Liver (tissue), 3 donors: ENCODE results near the gene RAB5IF.

Experiments used
- CTCF ChIP-seq: fragments of 150-350 bp; IDR thresholded peaks from 2 replicates; pipeline ENCODE4 v1.5.1; 2017; ENCODE audit warnings: improper control_type of control experiment, low read depth, low read length; ENCODE audit not compliant: missing input control
- GABPA ChIP-seq, 2 donors: IDR thresholded peaks in 1 of 2; conservative IDR thresholded peaks in 1 of 2; 2 replicates each; pipeline ENCODE4 v1.6.1; 2016; ENCODE audit warnings: antibody characterized with exemption in 2 of 2, mild to moderate bottlenecking in 1 of 2, moderate library complexity in 1 of 2
- HNF4G ChIP-seq: IDR thresholded peaks from 2 replicates; pipeline ENCODE4 v1.6.1; 2016; ENCODE audit warnings: antibody characterized with exemption
- JUND ChIP-seq, 2 donors: IDR thresholded peaks; 2 replicates each; pipeline ENCODE4 v1.6.1; 2016; ENCODE audit warnings: antibody characterized with exemption in 2 of 2
- NR2F2 ChIP-seq: IDR thresholded peaks from 2 replicates; pipeline ENCODE4 v1.6.1; 2016; ENCODE audit warnings: antibody characterized with exemption
- RAD21 ChIP-seq, 2 donors: IDR thresholded peaks; 2 replicates each; pipeline ENCODE4 v1.6.1; 2016; ENCODE audit warnings: antibody characterized with exemption in 2 of 2, mild to moderate bottlenecking in 2 of 2
- SP1 ChIP-seq: IDR thresholded peaks from 2 replicates; pipeline ENCODE4 v1.6.1; 2018; ENCODE audit warnings: antibody characterized with exemption, mild to moderate bottlenecking
- TAF1 ChIP-seq: conservative IDR thresholded peaks from 2 replicates; pipeline ENCODE4 v1.6.1; 2016; ENCODE audit warnings: antibody characterized with exemption, mild to moderate bottlenecking
- YY1 ChIP-seq: IDR thresholded peaks from 2 replicates; pipeline ENCODE4 v1.6.1; 2016; ENCODE audit warnings: antibody characterized with exemption, mild to moderate bottlenecking
- TF ChIP-seq, protein P1 (sequence below): IDR thresholded peaks from 2 replicates; pipeline ENCODE4 v1.6.1; 2016; ENCODE audit warnings: antibody characterized with exemption
- TF ChIP-seq, protein P2 (sequence below): IDR thresholded peaks from 2 replicates; pipeline ENCODE4 v1.6.1; 2016; ENCODE audit warnings: antibody characterized with exemption, mild to moderate bottlenecking
- donor health status: healthy.
- donor health status: healthy.

- TF ChIP-seq CTCF (no peak), RAD21 (IDR thresholded peaks at IDR 0.05) (no peak), GABPA (IDR thresholded peaks at IDR 0.05 in 1 of 2, conservative IDR thresholded peaks at IDR 0.05 in 1 of 2) (no peak), YY1 (no peak), JUND (IDR thresholded peaks at IDR 0.05) (no peak), SP1 (no peak), HNF4G (no peak), NR2F2 (no peak), TAF1 (no peak)
- TF ChIP-seq, protein P1, sequence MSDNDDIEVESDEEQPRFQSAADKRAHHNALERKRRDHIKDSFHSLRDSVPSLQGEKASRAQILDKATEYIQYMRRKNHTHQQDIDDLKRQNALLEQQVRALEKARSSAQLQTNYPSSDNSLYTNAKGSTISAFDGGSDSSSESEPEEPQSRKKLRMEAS: no peak
- TF ChIP-seq, protein P2, sequence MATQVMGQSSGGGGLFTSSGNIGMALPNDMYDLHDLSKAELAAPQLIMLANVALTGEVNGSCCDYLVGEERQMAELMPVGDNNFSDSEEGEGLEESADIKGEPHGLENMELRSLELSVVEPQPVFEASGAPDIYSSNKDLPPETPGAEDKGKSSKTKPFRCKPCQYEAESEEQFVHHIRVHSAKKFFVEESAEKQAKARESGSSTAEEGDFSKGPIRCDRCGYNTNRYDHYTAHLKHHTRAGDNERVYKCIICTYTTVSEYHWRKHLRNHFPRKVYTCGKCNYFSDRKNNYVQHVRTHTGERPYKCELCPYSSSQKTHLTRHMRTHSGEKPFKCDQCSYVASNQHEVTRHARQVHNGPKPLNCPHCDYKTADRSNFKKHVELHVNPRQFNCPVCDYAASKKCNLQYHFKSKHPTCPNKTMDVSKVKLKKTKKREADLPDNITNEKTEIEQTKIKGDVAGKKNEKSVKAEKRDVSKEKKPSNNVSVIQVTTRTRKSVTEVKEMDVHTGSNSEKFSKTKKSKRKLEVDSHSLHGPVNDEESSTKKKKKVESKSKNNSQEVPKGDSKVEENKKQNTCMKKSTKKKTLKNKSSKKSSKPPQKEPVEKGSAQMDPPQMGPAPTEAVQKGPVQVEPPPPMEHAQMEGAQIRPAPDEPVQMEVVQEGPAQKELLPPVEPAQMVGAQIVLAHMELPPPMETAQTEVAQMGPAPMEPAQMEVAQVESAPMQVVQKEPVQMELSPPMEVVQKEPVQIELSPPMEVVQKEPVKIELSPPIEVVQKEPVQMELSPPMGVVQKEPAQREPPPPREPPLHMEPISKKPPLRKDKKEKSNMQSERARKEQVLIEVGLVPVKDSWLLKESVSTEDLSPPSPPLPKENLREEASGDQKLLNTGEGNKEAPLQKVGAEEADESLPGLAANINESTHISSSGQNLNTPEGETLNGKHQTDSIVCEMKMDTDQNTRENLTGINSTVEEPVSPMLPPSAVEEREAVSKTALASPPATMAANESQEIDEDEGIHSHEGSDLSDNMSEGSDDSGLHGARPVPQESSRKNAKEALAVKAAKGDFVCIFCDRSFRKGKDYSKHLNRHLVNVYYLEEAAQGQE: no peak
These were observed 38.6 kb downstream of the RAB5IF start for GRCh38 chr20:36644032-36644705.
